Neuron (in vitro differentiated cells): Measurements from ENCODE around the gene RFC1.
"Not testable (repeated sequence)": the region's sequence is repeated elsewhere in the genome, so short reads cannot be mapped to it uniquely, and the experiment has no call there.

Source experiments
- H2AFZ ChIP-seq: one replicate; pipeline ENCODE4 v1.6.1; 2013; ENCODE audit warnings: low read depth, mild to moderate bottlenecking, inconsistent platforms, low read length, moderate library complexity
- H3K27me3 ChIP-seq: one replicate; pipeline ENCODE4 v1.6.1; 2013; ENCODE audit warnings: low read length; ENCODE audit not compliant: insufficient read depth
- H3K36me3 ChIP-seq: one replicate; pipeline ENCODE4 v1.6.1; 2013; ENCODE audit warnings: low read length; ENCODE audit not compliant: insufficient read depth
- H3K4me1 ChIP-seq: one replicate; pipeline ENCODE4 v1.6.1; 2013; ENCODE audit warnings: low read length; ENCODE audit not compliant: insufficient read depth
- H3K4me3 ChIP-seq: 2 replicates; pipeline ENCODE4 v1.5.1; 2013; ENCODE audit warnings: mild to moderate bottlenecking, low read length, moderate library complexity
- H3K9me3 ChIP-seq: one replicate; pipeline ENCODE4 v1.6.1; 2013; ENCODE audit warnings: low read length

RFC1 gene

DNA sequence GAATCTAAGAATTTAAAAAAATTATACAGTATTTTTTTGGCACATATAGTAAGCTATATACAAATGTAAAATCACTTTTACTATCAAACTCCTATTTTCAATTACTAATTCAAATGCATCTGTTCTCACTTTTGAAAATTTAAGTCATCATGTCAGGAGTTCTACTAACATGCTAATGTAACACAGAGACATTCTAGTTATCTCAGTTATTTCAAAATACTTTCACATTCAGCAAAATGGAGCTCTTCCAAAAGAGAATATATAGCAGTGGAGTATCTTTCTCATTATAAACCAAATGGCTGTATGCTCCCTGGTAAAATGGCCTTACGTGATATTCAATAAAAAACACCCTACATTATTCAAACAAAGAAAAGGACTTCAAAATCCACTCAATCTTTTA, 42.3 kb downstream of the RFC1 start:
- Histone ChIP-seq H3K36me3 (peaks cover 58% of the 10 kb centered on the region), H2AFZ (no peak overlapping the region), H3K9me3 (no peaks in the 10 kb centered on the region), H3K27me3 (no peaks in the 10 kb centered on the region), H3K4me1 (no peaks in the 10 kb centered on the region), H3K4me3 (no peak overlapping the region)

DNA sequence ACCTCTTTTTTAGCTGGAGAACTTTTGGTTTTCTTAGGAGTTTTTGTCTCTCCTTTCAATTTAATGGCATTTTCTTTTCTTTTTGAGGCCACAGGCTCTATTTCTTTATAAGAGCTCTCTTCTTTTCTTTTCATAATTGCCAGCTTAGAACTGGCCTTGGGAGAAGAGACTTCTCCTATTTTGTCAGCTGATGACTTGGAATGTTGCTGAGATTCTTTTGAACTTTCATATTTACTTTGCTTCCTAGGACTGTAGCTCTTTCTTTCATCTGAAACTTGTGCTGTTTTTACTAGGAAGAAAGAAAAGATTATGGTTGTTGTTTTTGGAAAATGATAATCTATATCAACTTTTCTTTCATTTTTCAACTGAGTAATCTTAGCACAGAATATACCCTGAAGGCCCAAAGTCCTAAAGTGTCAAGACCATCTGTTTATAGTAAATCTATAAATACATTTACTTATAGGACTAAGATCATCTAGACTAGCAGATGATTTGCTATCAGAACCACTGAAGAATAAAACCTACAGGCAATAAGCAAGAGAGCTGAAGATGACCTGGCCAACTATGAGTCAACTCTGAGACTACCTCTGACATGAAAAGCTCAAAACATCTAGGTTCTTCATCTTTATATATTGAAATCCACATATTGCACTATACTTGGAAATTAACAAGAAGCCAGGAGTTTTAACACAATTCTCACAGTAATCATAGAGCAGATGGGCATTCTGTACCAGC, 45.6 kb downstream of the RFC1 start:
- Histone ChIP-seq H3K9me3 (no peaks in the 10 kb centered on the region), H2AFZ (no peak overlapping the region), H3K27me3 (no peaks in the 10 kb centered on the region), H3K36me3 (peaks cover 61% of the 10 kb centered on the region), H3K4me1 (no peaks in the 10 kb centered on the region), H3K4me3 (no peak overlapping the region)

- no peaks in the 10 kb centered on the region for H3K4me1 ChIP-seq
- H3K27me3 ChIP-seq: no peaks in the 10 kb centered on the region
- H3K4me3 ChIP-seq: no peak overlapping the region
- H3K9me3 ChIP-seq: no peaks in the 10 kb centered on the region
- H2AFZ ChIP-seq: no peak overlapping the region
- H3K36me3 ChIP-seq: peaks cover 58% of the 10 kb centered on the region
Measured at GRCh38 chr4:39319676-39320075, 46.5 kb downstream of the RFC1 start.

- peaks cover 73% of the 10 kb centered on the region for H3K36me3 ChIP-seq
- no peak overlapping the region for H3K4me3 ChIP-seq
- no peaks in the 10 kb centered on the region for H3K9me3 ChIP-seq
- no peaks in the 10 kb centered on the region for H3K4me1 ChIP-seq
- H2AFZ ChIP-seq: no peak overlapping the region
- no peaks in the 10 kb centered on the region for H3K27me3 ChIP-seq
Measured at GRCh38 chr4:39312816-39313215, 53.3 kb downstream of the RFC1 start.

- no peaks in the 10 kb centered on the region for H3K27me3 ChIP-seq
- no peaks in the 10 kb centered on the region for H3K4me1 ChIP-seq
- H2AFZ ChIP-seq: no peak overlapping the region
- peaks cover 64% of the 10 kb centered on the region for H3K36me3 ChIP-seq
- H3K9me3 ChIP-seq: no peaks in the 10 kb centered on the region
- H3K4me3 ChIP-seq: no peak overlapping the region
Measured at GRCh38 chr4:39308611-39309010, 57.6 kb downstream of the RFC1 start.

DNA sequence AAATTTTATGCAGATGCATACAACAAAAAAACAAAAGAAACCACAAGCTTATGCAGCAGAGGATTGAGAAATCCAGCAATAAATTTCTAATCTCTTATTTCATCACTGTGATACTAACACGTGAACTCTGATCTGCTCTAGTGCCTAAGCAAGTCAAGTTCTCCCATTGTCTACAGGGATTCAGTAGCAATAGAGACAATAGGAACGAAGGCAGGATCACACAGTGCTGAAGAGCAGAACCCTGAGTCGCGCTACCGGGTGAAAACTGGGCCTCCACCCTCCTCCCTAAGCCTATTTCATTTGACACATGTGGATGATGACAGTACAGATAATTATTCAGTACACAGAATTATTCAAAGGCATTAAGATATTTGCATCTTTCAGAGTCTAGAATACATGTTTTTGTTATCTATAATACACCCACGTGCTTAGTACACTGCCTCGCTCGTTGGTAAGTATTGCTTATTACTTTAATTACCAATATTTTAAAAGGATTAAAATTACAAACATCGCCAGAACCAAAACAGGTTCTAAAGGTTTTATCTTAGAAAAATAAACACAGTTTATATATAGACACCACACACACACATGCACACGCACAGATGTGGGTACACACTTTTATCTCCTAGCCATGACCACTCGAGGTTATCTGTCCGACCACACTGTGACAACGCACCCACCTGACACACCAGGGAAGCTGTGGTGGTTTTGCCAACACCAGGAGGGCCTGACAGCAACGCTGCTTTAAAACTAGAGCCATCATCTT, 60.1 kb downstream of the RFC1 start:
- Histone ChIP-seq H2AFZ (no peak overlapping the region), H3K27me3 (no peaks in the 10 kb centered on the region), H3K4me1 (no peaks in the 10 kb centered on the region), H3K36me3 (peaks cover 61% of the 10 kb centered on the region), H3K9me3 (peaks cover 2% of the 10 kb centered on the region), H3K4me3 (no peak overlapping the region)

DNA sequence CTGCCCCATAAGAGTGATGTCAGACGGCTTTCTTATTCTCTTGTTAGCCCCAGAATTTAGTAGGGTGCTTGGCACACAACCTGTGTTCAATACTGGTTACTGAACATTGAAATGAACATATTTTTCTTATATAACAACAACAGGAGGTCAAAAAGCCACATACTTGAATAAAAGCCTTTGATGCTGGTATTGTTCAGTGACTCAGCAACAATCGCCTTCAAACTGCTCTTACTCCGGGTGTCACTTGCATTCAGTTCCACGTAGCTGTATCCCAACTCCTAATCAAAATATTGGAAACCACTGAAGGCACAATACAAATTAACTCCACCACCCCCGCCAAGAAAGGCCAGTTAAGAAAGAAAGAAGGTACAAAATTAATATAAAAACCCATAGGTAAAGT, 61.5 kb downstream of the RFC1 start:
- Histone ChIP-seq H3K36me3 (peaks cover 59% of the 10 kb centered on the region), H3K9me3 (peaks cover 2% of the 10 kb centered on the region), H2AFZ (no peak overlapping the region), H3K4me3 (no peak overlapping the region), H3K4me1 (no peaks in the 10 kb centered on the region), H3K27me3 (no peaks in the 10 kb centered on the region)

DNA sequence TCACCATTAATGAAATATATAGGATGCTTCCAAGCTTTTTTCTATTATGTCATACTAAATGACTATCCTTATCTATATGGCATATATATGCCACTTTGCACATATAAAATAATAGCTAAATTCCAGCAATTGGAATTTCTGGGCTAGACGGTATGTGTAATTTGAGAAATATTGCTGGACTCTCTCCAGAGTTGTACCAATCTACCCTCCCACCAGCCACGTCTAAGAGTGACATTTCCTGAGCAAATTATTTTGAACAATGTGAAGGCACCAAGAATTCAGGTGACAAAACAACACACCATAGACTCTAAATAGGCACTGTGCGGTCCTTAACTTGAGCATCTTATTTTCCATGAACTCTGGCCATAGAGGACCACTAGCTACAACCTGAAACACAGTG, 62.3 kb downstream of the RFC1 start:
- peaks cover 60% of the 10 kb centered on the region for H3K36me3 ChIP-seq
- H3K27me3 ChIP-seq: no peaks in the 10 kb centered on the region
- no peak overlapping the region for H2AFZ ChIP-seq
- peaks cover 2% of the 10 kb centered on the region for H3K9me3 ChIP-seq
- H3K4me3 ChIP-seq: no peak overlapping the region
- H3K4me1 ChIP-seq: no peaks in the 10 kb centered on the region

DNA sequence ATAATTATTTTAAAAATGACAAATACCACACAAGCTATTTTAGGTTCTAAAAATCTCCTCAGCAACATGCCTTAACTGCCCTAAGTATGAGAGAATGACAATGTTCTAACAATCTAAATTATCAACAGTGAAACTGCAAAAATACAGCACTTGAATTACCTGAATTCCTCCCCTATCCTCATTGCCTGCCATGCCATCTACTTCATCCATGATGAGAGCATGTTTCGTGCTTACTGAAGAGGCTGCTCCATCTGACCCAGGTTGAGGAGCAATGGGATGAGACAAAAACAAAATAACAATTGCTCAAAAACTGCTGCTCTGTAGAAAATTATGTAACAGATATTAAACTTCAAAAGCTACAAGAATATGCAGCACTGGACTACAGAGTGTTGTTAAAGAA, 63.3 kb downstream of the RFC1 start:
- H3K4me3 ChIP-seq: no peak overlapping the region
- H2AFZ ChIP-seq: no peak overlapping the region
- no peaks in the 10 kb centered on the region for H3K4me1 ChIP-seq
- no peaks in the 10 kb centered on the region for H3K27me3 ChIP-seq
- peaks cover 4% of the 10 kb centered on the region for H3K9me3 ChIP-seq
- H3K36me3 ChIP-seq: peaks cover 59% of the 10 kb centered on the region

DNA sequence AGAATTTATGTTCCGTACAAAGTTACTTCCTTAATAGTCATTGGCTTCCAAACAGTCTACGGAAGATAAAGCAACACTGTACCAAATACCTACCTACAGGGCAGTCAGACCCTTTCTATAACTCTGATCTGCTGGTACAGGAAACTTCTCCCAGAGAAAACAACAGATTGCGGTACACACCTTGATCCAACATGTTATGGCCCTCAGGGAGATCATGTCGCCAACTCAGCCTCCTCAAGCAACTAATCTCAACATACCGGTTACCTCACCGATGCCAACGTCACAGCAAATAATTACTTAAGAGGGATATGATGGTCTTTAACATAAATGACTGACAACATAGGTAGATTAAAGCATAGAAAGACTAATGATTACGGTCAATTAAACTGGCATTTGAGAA, 70.4 kb downstream of the RFC1 start:
- no peak overlapping the region for H3K4me3 ChIP-seq
- H3K9me3 ChIP-seq: peaks cover 5% of the 10 kb centered on the region
- peaks cover 63% of the 10 kb centered on the region for H3K36me3 ChIP-seq
- H3K27me3 ChIP-seq: no peaks in the 10 kb centered on the region
- H2AFZ ChIP-seq: no peak overlapping the region
- H3K4me1 ChIP-seq: no peaks in the 10 kb centered on the region

GRCh38 chr4:39292433-39292832, 73.7 kb downstream of the RFC1 start:
- peaks cover 69% of the 10 kb centered on the region for H3K36me3 ChIP-seq
- not testable (repeated sequence) for H2AFZ ChIP-seq, H3K27me3 ChIP-seq, H3K9me3 ChIP-seq, H3K4me1 ChIP-seq, H3K4me3 ChIP-seq

GRCh38 chr4:39291686-39292085, 74.5 kb downstream of the RFC1 start:
- Histone ChIP-seq H2AFZ (no peak overlapping the region), H3K4me3 (no peak overlapping the region), H3K4me1 (no peaks in the 10 kb centered on the region), H3K27me3 (no peaks in the 10 kb centered on the region), H3K36me3 (peaks cover 77% of the 10 kb centered on the region), H3K9me3 (peaks cover 2% of the 10 kb centered on the region)

GRCh38 chr4:39287223-39287622, 78.9 kb downstream of the RFC1 start:
- no peaks in the 10 kb centered on the region for H3K27me3 ChIP-seq
- no peak overlapping the region for H2AFZ ChIP-seq
- no peaks in the 10 kb centered on the region for H3K9me3 ChIP-seq
- H3K4me3 ChIP-seq: no peak overlapping the region
- peaks cover 80% of the 10 kb centered on the region for H3K36me3 ChIP-seq
- H3K4me1 ChIP-seq: no peaks in the 10 kb centered on the region
